Osteocyte (in vitro differentiated cells): ENCODE results near the gene AEBP2. TPM values are rescaled to one million over a fixed set of nuclear protein-coding genes. Genes with fewer than 3 reads are reported as not detected.

ENCODE experiments used
- DNase-seq: peaks from one replicate; pipeline ENCODE4 v3.0.0; 2021; ENCODE audit warnings: mixed read lengths; ENCODE audit not compliant: unreplicated experiment; ENCODE audit errors: extremely low spot score
- H3K27ac Mint-ChIP-seq: one replicate; pipeline ENCODE4 v1.8.0; 2021; ENCODE audit warnings: mild to moderate bottlenecking, mixed read lengths; ENCODE audit not compliant: unreplicated experiment
- H3K27me3 Mint-ChIP-seq: one replicate; pipeline ENCODE4 v1.8.0; 2021; ENCODE audit warnings: mixed read lengths; ENCODE audit not compliant: unreplicated experiment
- H3K36me3 Mint-ChIP-seq: one replicate; pipeline ENCODE4 v1.8.0; 2021; ENCODE audit warnings: mixed read lengths; ENCODE audit not compliant: unreplicated experiment
- H3K4me1 Mint-ChIP-seq: one replicate; pipeline ENCODE4 v1.8.0; 2021; ENCODE audit warnings: mixed read lengths; ENCODE audit not compliant: unreplicated experiment
- H3K4me3 Mint-ChIP-seq: one replicate; pipeline ENCODE4 v1.8.0; 2021; ENCODE audit warnings: mild to moderate bottlenecking, moderate library complexity, mixed read lengths; ENCODE audit not compliant: unreplicated experiment
- H3K9me3 Mint-ChIP-seq: one replicate; pipeline ENCODE4 v1.8.0; 2021; ENCODE audit warnings: mixed read lengths; ENCODE audit not compliant: unreplicated experiment
- CTCF ChIP-seq: fragments of 200-600 bp; sonication (generic); IDR thresholded peaks from 2 replicates; pipeline ENCODE4 v1.5.0; 2021; ENCODE audit warnings: antibody characterized with exemption, mild to moderate bottlenecking, moderate library complexity
- total RNA-seq: library from RNA; stranded (reverse); gene quantifications from 2 replicates; pipeline ENCODE4 v1.2.1, GENCODE V29; 2021

The AEBP2 gene
- total RNA-seq, 1 donor from 2014 or later = 33.5 TPM

- Mint-ChIP-seq H3K4me3 (no peak overlapping the region), H3K9me3 (no peaks in the 10 kb centered on the region), H3K4me1 (peaks cover 9% of the 10 kb centered on the region), H3K27ac (peak overlapping the region; percentile 3), H3K27me3 (no peaks in the 10 kb centered on the region), H3K36me3 (peaks cover 24% of the 10 kb centered on the region)
- no peak for DNase-seq
- no peak for TF ChIP-seq CTCF
Observed at GRCh38 chr12:19506497-19506896, 67.2 kb downstream of the AEBP2 start.

GRCh38 chr12:19507823-19508222, 68.5 kb downstream of the AEBP2 start:
- Mint-ChIP-seq H3K27ac (peak overlapping the region; percentile 11), H3K36me3 (peaks cover 22% of the 10 kb centered on the region), H3K4me1 (peaks cover 9% of the 10 kb centered on the region), H3K27me3 (no peaks in the 10 kb centered on the region), H3K9me3 (no peaks in the 10 kb centered on the region), H3K4me3 (no peak overlapping the region)
- DNase-seq = no peak
- peak; percentile 58 for TF ChIP-seq CTCF

- H3K27ac Mint-ChIP-seq = no peak overlapping the region
Observed at GRCh38 chr12:19510461-19510860, 71.2 kb downstream of the AEBP2 start.

GRCh38 chr12:19515179-19515578, 75.9 kb downstream of the AEBP2 start:
- H3K4me1 Mint-ChIP-seq = peaks cover 20% of the 10 kb centered on the region
- no peak for DNase-seq
- H3K9me3 Mint-ChIP-seq = no peaks in the 10 kb centered on the region
- no peak overlapping the region for H3K27ac Mint-ChIP-seq
- H3K36me3 Mint-ChIP-seq = peaks cover 26% of the 10 kb centered on the region
- TF ChIP-seq CTCF = no peak
- H3K27me3 Mint-ChIP-seq = no peaks in the 10 kb centered on the region
- no peak overlapping the region for H3K4me3 Mint-ChIP-seq

More at GRCh38 chr12:19510461-19510860, 71.2 kb downstream of the AEBP2 start:
- Mint-ChIP-seq H3K36me3 (peaks cover 13% of the 10 kb centered on the region), H3K9me3 (no peaks in the 10 kb centered on the region), H3K4me3 (no peak overlapping the region), H3K27me3 (no peaks in the 10 kb centered on the region), H3K4me1 (peaks cover 7% of the 10 kb centered on the region)
- TF ChIP-seq CTCF = no peak
- DNase-seq = no peak

- H3K36me3 Mint-ChIP-seq = peaks cover 28% of the 10 kb centered on the region
- H3K9me3 Mint-ChIP-seq = no peaks in the 10 kb centered on the region
- H3K4me3 Mint-ChIP-seq = no peak overlapping the region
- H3K4me1 Mint-ChIP-seq = peaks cover 14% of the 10 kb centered on the region
- DNase-seq = no peak
- TF ChIP-seq CTCF = no peak
- no peaks in the 10 kb centered on the region for H3K27me3 Mint-ChIP-seq
- no peak overlapping the region for H3K27ac Mint-ChIP-seq
Observed at GRCh38 chr12:19517583-19517982, 78.3 kb downstream of the AEBP2 start.
